ENCODE data around the gene KIF5C. TPM values are rescaled to one million over a fixed set of nuclear protein-coding genes. Genes with fewer than 3 reads are reported as not detected.

Gene KIF5C
- total and polyA plus RNA-seq, 9 donors = 0.73 to 18.7 (median 3.3) TPM

GRCh38 chr2:149062531-149062930 lies 187.5 kb downstream of the KIF5C start:
- H3K36me3 ChIP-seq = no peaks in the 10 kb centered on the region
- no peak for DNase-seq
- intact Hi-C loops (cut with DNase I) = no loop called here
- H3K9me3 ChIP-seq = no peaks in the 10 kb centered on the region
- TF ChIP-seq EP300 (IDR thresholded peaks at IDR 0.05) = no peak
- no peak for TF ChIP-seq CTCF (IDR thresholded peaks at IDR 0.05)
- TF ChIP-seq POLR2A (IDR thresholded peaks at IDR 0.05) = no peak
- no peak overlapping the region for H3K27ac ChIP-seq
- no peak overlapping the region for H3K4me3 ChIP-seq
- H3K27me3 ChIP-seq = no peaks in the 10 kb centered on the region
- 70 to 82% (median 72%) methylated on average over 3 of the region's 3 CpGs for WGBS, 3 donors
- no peaks in the 10 kb centered on the region for H3K4me1 ChIP-seq (ENCODE audit: insufficient read depth)

- no peaks in the 10 kb centered on the region for H3K9me3 ChIP-seq
- no peak for TF ChIP-seq CTCF (IDR thresholded peaks at IDR 0.05)
- TF ChIP-seq POLR2A (IDR thresholded peaks at IDR 0.05) = no peak
- TF ChIP-seq EP300 (IDR thresholded peaks at IDR 0.05) = no peak
- intact Hi-C loops (cut with DNase I) = no loop called here
- H3K36me3 ChIP-seq = no peaks in the 10 kb centered on the region
- 87 to 91% (median 88%) methylated on average over 4 of the region's 4 CpGs for WGBS, 3 donors
- no peaks in the 10 kb centered on the region for H3K4me1 ChIP-seq (ENCODE audit: insufficient read depth)
- DNase-seq = no peak
- no peak overlapping the region for H3K4me3 ChIP-seq
- H3K27ac ChIP-seq = no peak overlapping the region
- H3K27me3 ChIP-seq = no peaks in the 10 kb centered on the region
Observed at GRCh38 chr2:149063177-149063576, 188.2 kb downstream of the KIF5C start.

GRCh38 chr2:149064365-149064841 lies 189.4 kb downstream of the KIF5C start:
- Histone ChIP-seq H3K36me3 (no peaks in the 10 kb centered on the region), H3K4me1 (ENCODE audit: insufficient read depth) (no peaks in the 10 kb centered on the region), H3K4me3 (no peak overlapping the region), H3K27ac (no peak overlapping the region), H3K9me3 (no peaks in the 10 kb centered on the region), H3K27me3 (no peaks in the 10 kb centered on the region)
- 51 to 57% (median 53%) methylated on average over 3 of the region's 3 CpGs for WGBS, 3 donors
- TF ChIP-seq POLR2A (IDR thresholded peaks at IDR 0.05) (no peak), CTCF (IDR thresholded peaks at IDR 0.05) (no peak), EP300 (IDR thresholded peaks at IDR 0.05) (no peak)
- intact Hi-C loops (cut with DNase I) = no loop called here
- no peak for DNase-seq

- Histone ChIP-seq H3K4me1 (ENCODE audit: insufficient read depth) (no peaks in the 10 kb centered on the region), H3K9me3 (no peaks in the 10 kb centered on the region), H3K4me3 (no peak overlapping the region), H3K36me3 (no peaks in the 10 kb centered on the region), H3K27ac (no peak overlapping the region), H3K27me3 (no peaks in the 10 kb centered on the region)
- WGBS, 3 donors = 50 to 60% (median 51%) methylated on average over 5 of the region's 5 CpGs
- no peak for DNase-seq
- intact Hi-C loops (cut with DNase I) = no loop called here
- TF ChIP-seq POLR2A (IDR thresholded peaks at IDR 0.05) (no peak), EP300 (IDR thresholded peaks at IDR 0.05) (no peak), CTCF (IDR thresholded peaks at IDR 0.05) (no peak)
Observed at GRCh38 chr2:149064856-149065630, 190.0 kb downstream of the KIF5C start.
